HEK293 (cell line): ENCODE data around the gene KIRREL3.

ENCODE experiments used
- HOXA7 ChIP-seq: sonication (generic); formaldehyde crosslinking; IDR thresholded peaks from 2 replicates; pipeline ENCODE4 v1.8.1; 2022; ENCODE audit warnings: missing genetic modification reagents, borderline replicate concordance
- YY1 ChIP-seq: fragments of 450-650 bp; formaldehyde crosslinking; IDR thresholded peaks from 2 replicates; pipeline ENCODE4 v1.5.1; 2018; ENCODE audit warnings: missing biosample characterization, missing genetic modification characterization
- ZBTB7A ChIP-seq: fragments of 450-650 bp; formaldehyde crosslinking; IDR thresholded peaks from 2 replicates; pipeline ENCODE4 v1.5.1; 2016; ENCODE audit warnings: low read depth, missing biosample characterization, missing genetic modification characterization
- ZNF112 ChIP-seq: fragments of 450-650 bp; formaldehyde crosslinking; IDR thresholded peaks from 2 replicates; pipeline ENCODE4 v1.5.0; 2017; ENCODE audit warnings: missing biosample characterization, missing genetic modification characterization
- ZNF174 ChIP-seq: fragments of 450-650 bp; formaldehyde crosslinking; IDR thresholded peaks from 2 replicates; pipeline ENCODE4 v1.5.0; 2017; ENCODE audit warnings: missing biosample characterization, mild to moderate bottlenecking, missing genetic modification characterization
- ZNF792 ChIP-seq: fragments of 450-650 bp; formaldehyde crosslinking; IDR thresholded peaks from 2 replicates; pipeline ENCODE4 v1.5.1; 2016; ENCODE audit warnings: missing biosample characterization, missing genetic modification characterization

GRCh38 chr11:126990716-126991480 lies 9.7 kb downstream of the KIRREL3 start:
- TF ChIP-seq ZNF174 (tag by site-specific recombination) (no peak), ZNF792 (no peak), YY1 (tag by site-specific recombination) (no peak), ZBTB7A (tag by site-specific recombination) (no peak), ZNF112 (tag by site-specific recombination) (no peak), HOXA7 (CRISPR knock-in tag) (no peak)
